HG02678 (cell line): ENCODE results near the gene RSPRY1.
"Not testable (repeated sequence)": the region's sequence is repeated elsewhere in the genome, so short reads cannot be mapped to it uniquely, and the experiment has no call there.

Source experiments
- ATAC-seq: cut with Tn5 transposase; IDR thresholded peaks from one replicate; pipeline ENCODE4 v1.9.1; 2021; ENCODE audit warnings: mild to moderate bottlenecking, moderate library complexity; ENCODE audit not compliant: unreplicated experiment

Gene RSPRY1

DNA sequence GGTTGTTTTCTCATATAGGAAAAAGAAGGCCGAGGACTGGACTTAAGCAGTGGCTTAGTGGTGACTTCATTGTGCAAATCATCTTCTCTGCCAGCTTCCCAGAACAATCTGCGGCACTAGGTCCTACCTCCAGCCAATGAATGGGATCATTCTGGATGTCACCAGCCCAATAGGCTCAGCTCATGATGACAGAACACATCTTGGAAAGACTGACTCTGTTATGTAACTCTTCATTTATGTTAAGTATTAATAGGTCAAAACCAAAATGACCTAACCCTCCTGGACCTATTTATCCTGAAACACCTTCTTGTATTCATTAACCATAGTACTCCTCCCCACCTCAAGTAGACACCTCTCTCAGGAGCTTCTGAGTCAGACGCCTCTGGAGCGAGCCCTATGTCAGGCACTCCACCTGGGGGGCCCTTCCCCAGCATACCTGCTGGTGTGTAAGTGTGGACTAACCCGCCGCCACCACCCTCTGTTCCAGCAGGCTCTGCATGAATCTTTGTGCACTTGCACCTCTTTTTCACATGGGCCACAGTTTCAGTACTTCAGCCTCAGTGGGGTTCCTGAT lies 66.1 kb downstream of the RSPRY1 start:
- ATAC-seq = no peak

DNA sequence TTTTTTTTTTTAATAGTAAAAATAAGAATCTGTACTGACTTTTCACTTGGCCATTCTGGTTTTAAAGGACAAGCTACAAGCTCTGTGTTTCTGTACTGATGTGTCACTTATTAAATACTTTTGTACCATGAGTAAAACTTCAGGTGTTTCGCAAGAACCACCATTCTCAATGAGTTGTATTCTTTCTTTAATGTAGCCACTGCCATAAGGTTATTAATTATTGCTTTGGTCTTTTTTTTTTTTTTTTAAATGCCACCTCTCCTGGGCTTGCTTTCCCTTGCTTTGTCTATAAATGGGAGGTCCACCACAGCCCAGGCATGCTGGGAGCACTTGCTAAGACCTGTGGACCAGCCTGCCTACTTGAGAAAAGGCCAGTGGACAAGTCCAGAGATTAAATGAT lies 67.3 kb downstream of the RSPRY1 start:
- ATAC-seq = no peak

DNA sequence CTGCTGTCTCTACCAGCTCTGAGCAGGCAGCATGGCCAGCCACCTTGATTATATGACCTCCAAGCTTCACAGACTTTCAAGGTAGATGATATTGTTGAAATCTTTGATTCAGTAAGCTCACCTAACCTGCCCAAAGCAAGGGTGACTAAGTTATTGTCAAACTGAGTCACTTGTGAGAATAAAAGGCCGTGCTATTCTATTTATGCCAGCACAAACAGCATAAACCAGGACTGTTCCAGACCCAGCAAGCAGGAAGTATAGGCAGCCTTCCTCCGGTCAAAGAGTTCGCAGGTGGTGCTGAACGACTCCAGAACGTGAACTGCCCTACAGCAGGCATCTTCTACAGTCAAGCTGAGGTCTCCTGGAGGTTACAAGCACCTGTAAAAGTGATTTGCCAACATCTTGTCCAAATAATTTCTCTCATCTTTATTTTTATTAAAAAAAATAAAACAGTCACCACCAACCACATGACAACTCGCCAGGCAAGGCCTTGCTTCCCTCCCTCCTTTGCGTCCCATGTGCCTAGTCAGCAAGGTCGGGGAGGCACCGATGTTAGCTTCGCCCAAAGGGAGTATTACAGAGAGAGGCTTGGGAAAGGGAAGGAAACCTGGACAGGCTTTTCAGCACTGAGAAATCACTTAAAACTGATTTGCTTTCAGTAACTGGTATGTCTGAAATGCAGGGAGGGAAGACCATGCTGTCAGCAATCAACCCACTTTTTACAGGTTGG lies 69.7 kb downstream of the RSPRY1 start:
- ATAC-seq = no peak

DNA sequence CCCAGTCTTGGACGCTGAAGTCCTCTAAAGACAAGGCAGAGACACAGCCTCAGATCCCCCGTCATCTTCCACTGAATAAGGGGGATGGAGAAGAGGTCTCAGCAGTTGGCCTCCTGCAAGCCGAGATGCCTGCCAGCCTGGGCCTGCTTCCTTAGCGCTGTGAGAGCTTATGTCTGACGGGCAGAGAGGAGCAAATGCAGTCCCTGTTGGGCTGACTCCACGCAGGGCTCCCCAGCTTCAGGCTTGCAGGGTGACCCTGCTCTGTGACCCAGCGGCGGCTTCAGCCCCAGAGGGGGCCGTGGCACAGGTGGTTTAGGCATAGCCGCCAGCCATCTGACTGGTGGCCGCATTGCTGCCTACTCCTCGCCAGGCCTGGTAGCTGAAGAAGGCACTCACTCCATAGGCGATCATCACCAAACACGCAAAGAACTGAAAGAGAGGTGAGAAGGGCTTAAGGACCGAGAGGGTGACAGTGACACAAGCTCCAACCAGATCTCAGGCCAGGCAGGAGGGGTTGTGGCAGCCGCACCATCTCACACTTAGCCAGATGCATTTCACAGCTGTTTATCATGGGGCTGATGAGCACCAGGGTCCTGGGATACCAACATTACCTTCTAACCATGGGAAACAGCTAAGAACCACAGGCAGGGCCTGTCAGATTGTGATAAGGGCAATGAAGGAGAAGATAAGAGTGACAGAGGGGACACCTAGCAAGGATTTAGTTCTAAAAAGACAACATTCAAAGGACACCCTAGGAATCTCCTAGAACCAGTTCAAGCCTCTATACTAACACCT lies 70.7 kb downstream of the RSPRY1 start:
- ATAC-seq = no peak

DNA sequence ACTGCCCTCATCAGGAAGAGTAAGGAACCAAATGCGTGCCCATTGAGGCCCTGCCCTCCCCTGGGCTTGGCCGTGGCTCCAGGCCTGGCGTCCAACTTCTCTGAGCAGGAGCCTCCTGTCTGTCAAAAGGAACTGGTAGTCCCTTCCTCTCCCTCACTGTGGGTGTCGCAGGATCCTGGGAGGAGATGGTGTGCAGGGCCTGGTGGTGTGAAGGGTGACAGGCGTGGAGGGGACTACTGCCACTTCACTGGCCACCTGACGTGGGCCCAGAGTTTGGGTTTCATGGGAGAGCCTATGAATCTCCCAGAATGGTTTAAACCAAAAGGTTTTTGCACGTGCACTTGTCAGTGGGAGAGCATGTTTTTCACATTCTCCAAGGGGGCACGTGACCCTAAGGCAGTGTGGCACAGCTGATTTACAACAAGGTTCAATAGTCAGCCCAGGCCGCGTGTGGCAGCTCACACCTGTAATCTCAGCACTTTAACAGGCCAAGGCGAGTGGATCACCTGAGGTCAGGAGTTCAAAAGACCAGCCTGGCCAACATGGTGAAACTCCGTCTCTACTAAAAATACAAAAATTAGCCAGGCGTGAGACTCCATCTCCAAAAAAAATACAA lies 71.4 kb downstream of the RSPRY1 start:
- ATAC-seq = no peak

DNA sequence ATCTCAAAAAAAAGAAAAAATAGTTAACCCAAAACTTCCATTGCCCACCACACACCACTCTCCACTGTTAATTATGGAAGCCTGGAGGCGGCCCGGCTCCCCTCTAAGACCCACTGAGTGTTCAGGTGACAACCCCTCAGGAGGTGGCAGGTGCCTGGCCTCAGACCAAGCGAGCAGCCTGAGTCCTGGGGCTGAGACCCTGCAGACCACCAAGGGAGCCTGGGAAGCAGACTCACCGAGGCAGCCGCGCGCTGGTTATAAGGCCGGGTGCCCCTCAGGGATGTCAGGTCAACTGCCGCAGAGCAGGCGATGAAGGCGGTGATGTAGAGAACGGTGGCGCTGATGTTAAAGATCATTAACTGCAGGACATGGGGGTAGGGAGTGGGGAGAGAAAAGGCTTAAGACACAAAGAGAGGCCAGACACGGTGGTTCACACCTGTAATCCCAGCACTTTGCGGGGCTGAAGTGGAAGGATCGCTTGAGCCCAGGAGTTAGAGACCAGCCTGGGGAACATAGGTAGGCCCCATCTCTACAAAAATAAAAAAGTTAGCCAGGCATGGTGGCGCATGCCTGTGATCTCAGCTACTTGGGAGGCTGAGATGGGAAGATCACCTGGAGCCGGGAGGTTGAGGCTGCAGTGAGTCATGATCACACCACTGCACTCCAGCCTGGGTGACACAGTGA lies 72.2 kb downstream of the RSPRY1 start:
- ATAC-seq = no peak

DNA sequence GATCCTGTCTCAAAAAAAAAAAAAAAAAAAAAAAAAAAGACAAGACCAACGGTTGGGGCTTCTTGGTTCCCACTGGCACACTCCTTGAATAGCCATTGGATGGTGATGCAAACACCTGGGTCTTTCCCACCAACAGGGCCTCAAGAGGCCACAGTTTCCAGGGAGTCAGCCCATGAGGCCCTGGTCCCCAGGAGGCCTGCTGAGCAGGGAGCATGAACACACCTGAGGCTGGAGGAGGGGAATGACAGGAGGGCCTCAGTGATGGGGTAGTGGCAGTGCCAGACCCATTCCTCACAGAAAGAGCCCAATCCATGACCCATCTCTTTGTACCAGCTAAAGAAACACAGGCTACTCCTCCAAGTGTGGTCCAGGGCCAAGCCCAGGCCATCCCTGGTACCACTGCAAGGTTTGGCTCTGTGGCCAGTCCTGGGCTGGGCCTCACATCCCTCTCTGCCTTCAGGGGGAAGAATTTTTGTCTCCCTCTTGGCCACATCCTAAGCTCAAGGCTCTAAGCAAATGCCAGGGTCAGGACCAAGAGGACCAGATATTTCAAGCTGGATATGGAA lies 72.9 kb downstream of the RSPRY1 start:
- ATAC-seq = no peak

DNA sequence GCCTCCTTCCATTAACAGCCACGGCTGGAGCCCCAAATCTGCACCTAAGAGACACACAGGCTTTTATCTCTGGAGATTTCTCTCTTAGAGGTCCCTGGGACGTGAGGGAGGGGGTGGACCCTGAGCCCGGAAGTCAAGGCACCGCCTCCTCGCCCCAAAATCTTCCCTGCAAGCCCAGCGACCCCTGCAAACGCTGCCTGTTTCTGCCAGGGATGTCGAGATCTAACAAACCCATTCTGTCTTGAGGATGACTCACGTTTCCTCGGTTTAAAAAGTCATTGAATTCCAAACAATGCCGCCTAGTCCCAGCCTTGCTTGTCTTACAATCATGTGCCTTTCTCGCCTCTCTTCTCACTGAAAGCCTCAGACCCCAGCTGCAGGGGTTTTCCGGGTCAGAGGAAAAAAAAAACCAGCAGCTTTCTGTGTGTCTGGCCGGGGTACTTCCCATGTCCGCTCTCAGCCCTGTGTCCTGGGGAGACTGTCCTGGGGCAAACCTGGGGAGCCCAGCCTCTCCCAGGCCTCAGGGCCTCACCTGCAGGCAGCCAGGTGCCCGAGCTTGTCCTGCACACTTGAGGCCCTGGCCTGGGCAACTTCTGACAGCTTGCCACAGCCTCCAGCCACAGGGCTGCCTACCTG lies 74.3 kb downstream of the RSPRY1 start:
- ATAC-seq = no peak

DNA sequence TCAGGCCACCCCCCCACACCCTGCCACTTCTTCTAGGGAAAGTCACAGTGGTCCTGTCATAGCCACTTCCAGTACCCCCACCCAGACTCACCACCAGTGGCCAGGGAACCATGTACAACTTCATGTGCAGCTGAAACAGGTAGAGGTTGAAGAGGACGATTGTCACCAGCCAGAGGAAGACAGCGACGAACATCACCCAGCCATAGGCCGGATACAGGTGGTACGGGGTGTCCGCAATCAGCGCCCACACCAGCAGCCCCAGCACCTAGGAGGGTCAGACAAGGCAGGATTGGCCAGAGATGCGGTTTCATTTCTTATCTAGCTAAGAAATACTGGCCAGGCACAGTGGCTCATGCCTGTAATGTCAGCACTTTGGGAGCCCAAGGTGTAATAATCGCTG lies 75.7 kb downstream of the RSPRY1 start:
- no peak for ATAC-seq

DNA sequence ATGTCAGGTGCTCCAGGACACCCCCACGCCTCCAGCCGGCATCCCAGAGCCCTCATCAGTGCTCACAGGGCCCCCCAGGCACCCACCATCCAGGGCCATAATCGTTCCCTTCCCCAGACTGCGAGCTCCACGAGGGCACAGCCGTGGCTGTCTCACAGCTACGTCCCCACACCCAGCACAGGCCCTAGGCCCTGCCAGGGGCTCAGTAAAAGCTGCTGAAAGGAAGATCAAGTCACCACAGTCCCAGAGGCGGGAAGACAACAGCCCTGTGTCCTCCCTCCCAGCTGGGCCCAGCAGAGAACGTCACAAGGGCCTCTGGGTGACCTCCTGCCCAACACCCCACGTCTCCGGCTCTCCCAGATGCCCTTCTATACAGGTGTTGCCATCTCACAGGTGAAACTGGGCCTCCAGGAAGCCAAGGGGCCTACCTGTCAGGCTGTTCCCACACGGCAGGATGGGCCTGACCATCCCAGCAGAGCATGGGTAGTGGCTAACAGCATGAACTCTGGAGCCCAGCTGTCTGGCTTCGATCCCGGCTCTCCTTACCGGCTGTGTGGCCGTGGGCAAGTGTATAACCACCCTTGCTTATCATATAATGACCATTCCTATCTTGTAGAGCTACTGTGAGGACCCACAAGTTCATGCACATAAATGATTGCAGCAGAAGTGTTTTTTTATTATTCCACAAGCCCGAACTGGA lies 76.9 kb downstream of the RSPRY1 start:
- no peak for ATAC-seq

DNA sequence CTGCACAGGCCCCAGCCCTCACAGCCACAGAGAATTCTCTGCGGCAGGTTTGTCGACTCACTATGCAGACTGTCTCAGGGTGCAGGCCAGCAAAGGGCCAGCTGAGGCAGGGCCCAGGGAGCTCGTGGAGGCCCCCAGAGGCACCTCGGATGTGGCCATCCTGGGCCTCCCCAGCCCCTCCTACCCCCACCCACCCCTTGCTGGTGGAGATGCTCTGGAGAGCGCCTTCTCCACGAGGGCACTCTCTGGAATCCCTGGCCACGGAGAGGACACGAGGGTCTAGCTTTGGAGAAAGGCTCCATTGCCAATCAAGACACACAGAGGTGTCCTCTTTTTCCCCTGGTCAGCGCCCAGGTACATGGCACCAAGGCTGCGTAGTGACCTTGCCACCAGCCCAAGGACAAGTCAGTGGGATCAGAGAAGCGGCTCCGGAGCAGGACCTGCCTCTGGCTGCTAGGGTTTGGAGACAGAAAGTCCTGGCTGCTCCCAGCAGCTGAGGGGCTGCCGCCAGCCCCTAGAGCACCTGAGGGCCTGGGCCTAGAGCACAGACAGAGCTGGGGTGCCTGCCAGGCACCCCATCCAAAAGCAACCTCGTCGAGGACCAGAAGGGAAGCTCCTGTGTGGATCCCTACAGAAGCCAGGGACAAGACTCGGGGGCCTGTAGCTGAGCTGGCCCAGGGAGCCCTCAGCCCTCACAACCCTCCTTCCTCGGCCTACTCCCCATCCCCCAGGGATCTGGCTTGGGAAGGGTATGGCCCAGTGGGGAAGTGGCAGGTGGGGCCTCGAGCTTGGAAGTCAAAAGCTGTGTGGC lies 77.6 kb downstream of the RSPRY1 start:
- no peak for ATAC-seq

DNA sequence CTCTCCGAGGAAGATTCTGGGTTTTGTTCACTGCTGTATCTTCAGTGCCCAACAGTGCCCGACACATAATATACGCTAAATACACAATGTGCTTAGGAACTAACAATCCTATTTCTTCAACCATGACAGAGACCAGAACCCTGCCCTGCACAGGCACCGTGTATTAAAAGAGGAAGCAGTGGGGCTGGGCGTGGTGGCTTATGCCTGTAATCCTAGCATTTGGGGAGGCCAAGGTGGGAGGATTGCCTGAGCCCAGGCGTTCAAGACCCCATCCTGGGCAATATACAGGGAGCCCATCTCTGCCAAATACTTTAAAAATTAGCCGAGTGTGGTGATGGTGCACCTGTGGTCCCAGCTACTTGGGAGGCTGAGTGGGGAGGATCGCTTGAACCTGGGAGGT lies 78.3 kb downstream of the RSPRY1 start:
- ATAC-seq = no peak

DNA sequence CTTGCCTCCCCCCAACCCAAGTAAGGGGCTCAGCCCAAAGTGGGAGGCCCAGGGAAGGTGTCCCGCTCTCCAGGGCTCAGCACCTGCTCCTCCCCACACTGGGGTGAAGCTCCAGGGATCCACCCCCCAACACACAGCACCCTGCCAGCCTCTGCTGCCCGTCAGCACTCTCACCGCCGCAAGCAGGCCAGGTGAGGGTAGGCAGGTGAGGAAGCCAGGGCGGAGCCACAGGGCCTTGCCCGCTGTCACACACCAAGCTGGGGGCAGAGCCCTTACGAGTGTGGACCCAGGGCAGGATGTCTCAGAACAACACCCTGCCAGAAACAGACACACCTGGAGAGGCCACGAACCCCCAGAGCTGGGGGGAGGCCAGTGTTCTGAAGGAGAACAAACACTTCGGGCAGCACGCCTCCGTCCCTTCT lies 78.8 kb downstream of the RSPRY1 start:
- ATAC-seq = no peak

DNA sequence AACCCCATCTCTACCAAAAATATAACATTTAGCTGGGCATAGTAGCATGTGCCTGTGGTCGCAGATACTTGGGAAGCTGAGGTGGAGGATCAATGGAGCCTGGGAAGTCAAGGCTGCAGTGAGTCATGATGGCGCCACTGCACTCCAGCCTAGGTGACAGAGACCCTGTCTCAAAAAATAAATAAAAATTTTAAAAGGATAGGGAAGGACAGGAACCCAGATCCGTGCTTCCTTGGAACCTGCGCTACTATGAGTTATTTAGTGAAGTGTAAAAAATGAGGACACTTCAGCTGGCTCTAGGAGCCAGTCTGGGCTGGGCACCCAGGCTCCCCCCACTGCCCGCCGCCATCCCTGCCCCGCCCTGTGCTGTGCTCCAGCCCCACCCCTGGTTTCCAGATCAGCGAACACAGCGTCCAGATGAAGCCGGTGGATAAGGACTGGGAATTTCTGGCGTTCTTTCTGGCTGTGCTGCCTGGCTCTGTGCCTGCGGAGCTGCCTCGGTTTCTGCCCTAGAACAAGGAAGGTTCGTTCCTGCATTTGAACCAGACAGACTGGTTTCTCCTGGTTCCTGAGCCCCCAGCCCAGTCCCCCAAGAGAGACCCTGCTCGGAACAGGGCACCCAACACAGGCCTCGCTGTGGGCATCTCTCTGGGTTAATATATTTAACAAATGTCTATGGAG lies 79.9 kb downstream of the RSPRY1 start:
- no peak for ATAC-seq

DNA sequence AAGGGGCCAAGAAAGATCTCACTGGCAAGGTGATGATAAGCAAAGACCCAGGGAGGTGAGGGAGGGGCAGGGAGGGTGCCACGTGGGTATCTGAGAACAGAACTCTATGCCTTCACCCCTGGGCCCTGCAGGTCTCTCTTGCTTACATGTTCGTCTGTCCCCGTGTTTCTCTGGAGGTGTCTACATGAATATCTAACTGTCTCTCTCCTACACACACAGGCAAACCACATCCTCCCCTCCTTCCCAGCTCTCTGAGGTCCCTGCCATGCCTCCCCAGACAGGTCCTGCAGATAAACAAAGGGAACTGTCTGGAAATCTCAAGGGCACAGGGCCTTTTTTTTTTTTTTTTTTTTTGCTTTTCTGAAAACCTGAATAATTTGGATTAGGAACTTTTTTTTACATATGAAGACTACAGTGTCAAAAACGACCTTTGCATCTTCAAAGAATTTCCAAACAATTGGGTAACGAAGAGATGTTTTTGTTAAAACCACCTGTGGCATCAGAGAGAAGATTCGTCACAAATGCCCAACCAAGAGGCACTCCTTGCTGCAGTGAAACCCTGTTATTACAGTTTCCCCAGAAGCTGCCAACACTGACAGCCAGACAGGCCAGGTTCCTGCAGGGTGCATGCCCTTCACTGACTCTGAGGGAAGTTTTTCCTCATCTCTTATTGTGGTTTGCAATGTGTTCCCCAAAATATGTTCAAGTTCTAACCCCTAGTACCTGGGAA lies 80.6 kb downstream of the RSPRY1 start:
- no peak for ATAC-seq

DNA sequence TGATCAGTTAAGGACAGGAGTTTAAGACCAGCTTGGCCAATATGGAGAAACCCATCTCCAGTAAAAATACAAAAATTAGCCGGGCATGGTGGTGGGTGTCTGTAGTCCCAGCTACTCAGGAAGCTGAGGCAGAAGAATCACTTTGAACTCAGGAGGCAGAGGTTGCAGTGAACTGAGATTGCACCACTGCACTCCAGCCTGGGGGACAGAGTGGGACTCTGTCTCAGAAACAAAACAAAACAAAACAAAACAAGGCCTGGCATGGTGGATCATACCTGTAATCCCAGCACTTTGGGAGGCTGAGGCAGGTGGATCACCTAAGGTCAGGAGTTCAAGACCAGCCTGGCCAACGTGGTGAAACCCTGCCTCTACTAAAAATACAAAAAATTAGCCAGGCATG lies 81.2 kb downstream of the RSPRY1 start:
- ATAC-seq = not testable (repeated sequence)
